Superior temporal gyrus (tissue), 1 donor: ENCODE data around the gene SKI.
"Not testable (repeated sequence)": the region's sequence is repeated elsewhere in the genome, so short reads cannot be mapped to it uniquely, and the experiment has no call there.

Experiments
- DNase-seq: peaks from one replicate; pipeline ENCODE4 v3.0.0-alpha.2; 2016; ENCODE audit errors: extremely low spot score

Gene SKI

DNA sequence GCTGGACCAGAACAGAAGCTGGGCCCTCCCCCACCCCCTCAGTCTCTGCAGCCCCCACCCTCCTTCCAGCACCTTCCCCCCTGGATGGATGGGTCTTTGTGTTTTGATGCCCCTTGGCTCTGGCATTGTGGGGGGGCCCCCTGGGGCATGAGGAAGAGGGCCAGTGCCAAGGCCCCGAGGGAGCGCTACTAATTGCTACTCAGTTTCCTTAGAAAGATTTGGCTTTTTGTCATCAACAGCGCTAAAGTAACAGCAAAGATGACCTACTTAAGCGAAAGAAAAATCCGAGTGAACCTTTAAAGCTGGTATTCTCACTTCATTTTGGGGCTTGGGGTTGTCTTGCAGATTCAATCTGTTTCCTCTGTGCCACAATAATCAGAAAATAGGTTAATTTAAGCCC, 63.5 kb downstream of the SKI start:
- no peak for DNase-seq

- DNase-seq = no peak
Measured at GRCh38 chr1:2292725-2293450, 64.8 kb downstream of the SKI start.

GRCh38 chr1:2294033-2294724, 66.1 kb downstream of the SKI start:
- DNase-seq = no peak

GRCh38 chr1:2294725-2295078, 66.6 kb downstream of the SKI start:
- no peak for DNase-seq

DNA sequence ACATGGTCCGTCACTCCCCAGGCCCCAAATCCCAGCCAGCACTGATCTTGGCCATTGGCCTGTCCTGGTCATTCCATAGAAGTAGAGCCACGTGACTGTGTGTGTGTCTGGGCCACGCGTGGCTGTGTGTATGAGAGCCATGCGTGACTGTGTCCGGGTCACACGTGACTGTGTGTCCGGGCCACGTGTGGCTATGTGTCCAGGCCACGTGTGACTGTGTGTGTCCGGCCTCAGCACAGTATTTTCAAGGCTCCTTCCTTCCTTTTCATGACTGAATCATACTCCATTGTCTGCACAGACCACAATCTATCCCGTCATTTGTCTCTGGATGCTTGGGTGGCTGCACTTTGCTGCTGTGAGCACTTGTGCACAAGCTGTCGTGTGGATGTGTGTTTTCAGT, 67.4 kb downstream of the SKI start:
- DNase-seq = no peak

DNA sequence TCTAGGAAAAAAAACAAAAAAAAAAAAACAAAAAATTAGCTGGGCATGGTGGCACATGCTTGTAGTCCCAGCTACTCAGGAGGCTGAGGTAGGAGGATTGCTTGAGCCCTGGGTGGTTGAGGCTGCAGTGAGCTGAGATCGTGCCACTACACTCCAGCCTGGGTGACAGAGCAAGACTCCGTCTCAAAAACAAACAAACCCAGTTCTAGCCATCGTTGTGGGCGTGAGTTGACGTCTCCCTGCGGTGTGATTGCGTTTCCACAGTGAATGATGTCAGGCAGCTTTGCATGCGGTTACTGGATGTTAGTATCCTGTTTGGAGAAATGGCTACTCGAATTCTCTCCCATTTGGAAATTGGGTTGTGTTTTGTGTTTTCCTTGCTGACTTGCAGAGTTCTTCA, 68.1 kb downstream of the SKI start:
- not testable (repeated sequence) for DNase-seq

- no peak for DNase-seq
Measured at GRCh38 chr1:2296614-2297013, 68.5 kb downstream of the SKI start.

DNA sequence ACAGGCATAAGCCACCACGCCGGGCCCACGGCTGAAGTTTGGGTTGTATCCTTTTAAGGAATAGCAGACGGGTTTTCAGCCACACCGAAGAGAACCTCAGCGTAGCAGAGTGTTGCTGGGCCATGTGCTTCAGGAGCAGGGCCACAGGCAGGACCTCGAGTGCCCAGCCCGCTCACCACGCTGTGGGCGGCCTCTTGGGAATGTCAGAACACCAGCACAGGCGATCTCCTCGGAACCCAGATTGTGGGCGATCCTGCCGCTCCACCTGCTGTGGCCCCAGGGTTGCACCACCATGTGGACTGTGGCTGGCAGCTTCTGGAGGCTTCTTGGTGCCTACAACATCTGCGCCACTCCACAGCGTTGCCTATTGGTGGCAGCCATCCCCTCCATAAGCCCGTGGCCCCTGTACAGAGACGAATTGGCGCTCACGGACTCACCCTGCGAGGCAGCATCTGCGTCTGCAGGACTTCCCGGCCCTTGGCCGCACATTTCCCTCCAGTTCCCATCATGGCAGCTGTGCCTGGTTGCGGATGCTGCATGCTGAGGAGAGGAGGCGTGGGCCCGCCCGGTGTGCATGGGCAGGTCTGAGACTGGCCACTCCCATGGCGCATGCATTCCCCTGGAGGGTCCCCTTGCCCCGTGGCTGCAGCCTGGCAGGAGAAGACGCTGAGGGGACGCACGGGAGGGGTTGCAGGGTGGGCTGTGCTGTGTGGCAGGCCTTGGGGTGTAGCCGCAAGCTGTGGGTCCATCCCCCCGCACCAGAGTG, 69.3 kb downstream of the SKI start:
- DNase-seq = no peak

- no peak for DNase-seq
Measured at GRCh38 chr1:2298685-2299084, 70.6 kb downstream of the SKI start.

GRCh38 chr1:2299131-2299627, 71.1 kb downstream of the SKI start:
- DNase-seq = peak; percentile 8

- no peak for DNase-seq
Measured at GRCh38 chr1:2300004-2300771, 72.1 kb downstream of the SKI start.

DNA sequence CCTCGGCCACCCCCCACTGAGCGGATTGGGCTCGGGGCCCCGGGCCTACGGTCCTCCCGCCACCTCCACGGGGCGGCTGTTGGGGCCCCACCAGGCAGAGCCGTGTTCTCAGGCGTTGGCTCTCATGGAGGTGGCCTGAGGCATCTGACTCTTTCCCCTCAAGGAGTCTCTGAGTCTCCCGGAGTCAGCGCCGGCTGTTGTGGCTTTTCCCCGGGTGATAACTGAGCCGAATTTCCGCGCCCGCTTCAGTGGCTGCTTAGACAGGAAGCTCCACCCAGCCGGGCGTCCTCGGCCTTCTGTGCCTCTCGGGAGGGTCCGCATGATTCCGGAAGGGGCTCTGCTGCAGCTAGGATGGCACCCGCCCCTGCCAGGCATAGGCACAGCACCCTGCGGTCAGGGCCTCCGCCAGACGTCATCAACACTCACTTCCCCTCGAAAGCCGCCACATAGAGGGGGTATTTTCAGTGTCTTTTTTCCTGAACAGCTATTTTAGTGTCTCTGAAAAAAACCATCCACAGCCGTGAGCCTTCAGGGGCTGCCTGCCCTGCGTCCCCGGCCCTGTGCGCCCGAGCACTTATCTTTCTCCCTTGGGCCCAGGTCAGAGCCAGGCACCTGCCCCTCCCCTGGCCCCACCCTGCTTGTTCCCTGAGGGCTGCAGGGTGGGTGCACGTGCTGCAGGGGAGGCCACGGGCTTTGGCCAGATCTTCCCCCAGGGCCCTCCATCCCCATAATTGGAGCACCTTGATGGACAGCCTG, 72.9 kb downstream of the SKI start:
- DNase-seq = peak; percentile 16

DNA sequence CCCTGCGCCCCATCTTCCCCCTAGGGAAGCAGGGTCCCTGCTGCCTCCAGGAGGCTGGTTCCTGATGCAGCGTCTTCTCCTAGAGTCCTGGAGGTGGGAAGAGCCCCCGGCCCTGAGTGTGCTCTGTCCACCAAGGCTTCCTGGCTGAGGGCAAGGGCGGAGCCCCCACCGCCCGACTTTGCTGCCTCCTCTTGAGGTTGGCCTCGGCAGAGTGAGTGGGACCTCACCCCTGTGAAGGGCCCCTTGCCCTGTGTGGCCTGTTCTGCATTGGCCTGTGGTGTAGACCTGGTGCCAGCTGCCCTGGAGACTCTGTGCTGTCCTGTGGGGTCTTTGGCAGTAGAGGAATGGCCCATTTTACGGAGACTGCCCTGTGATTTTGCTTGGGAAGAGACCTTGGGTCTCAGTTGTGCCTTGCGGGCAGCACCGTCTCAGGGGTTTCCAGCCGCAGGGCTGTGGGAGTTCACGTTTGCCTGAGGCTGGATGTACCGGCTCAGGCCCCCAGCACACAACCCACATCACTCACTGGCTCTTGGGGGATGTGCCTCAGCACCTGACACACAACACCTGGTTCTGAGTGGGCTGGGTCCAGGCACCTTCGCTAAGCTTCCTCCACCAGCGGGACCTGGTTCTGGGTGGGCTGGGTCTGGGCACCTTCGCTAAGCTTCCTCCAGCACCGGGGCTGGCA, 73.6 kb downstream of the SKI start:
- DNase-seq = no peak

DNA sequence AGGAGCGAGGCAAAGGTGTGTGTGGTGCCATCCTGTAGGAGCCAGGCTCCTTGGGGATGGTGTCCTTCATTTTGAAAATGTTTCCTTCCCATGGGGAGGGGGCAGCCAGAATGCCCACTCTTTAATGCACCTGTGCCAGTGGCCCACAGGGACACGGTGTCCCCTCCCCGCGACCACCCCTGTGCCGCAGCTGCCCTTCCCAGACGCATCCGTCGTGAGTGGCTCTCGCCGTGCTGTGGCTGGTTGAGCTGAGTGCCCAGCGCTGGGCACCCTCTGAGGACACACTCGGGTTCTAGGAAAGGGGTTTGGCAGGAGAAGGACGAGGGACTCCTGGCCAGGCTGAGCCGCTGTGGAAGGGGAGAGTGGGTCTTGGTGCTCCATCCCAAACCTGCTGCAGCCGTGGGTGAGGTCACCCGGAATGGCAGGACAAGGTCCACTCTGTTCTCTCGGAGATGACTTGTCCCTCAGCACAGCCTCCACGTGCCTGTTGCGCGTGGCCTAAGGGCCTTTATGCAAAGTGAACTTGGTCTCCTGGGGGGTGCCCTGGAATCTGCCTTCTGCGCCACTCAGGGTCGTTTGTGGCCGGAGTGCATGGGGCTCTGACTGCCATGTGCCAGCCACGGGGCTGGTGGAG, 74.3 kb downstream of the SKI start:
- DNase-seq = no peak

GRCh38 chr1:2303016-2303775, 75.1 kb downstream of the SKI start:
- no peak for DNase-seq

GRCh38 chr1:2303781-2304180, 75.7 kb downstream of the SKI start:
- DNase-seq = no peak

- no peak for DNase-seq
Measured at GRCh38 chr1:2304282-2304681, 76.2 kb downstream of the SKI start.

DNA sequence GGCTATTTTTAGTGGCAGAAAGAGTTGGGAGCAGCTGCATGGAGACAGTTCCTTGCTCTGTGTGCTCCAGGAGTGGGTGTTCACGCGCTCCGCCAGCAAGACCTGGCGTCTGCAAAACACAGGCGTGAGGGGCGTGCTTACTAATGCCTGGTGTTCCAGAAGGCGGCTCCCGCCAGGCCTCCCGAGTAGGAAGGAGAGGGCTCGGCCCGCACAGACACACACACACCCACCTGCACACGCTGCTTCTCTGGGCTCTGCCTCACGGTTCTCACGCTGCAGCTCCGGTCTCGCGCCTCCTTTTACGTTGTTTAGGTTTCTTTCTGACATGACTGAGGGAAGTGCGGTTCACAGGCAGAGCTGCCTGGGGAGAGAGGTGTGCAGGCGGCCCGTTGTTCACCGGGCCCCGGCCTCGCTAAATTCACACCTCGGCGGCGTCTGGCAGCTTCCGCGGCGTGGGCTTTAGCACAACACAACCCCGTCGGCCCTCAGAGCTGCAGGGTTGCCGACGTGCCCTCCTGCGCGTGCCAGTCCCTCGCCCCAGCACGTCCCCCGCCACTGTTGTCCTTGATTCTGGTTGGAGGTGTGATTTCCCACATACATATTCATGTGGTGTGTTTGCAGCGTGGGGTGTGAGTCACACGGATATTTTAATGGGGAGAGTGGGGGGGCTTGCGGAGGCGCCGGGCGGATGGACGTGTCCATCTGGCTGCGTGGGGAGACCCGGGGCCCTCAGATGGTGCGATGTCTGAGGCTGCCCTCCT, 77.0 kb downstream of the SKI start:
- peak; percentile 53 for DNase-seq
